HUES6 (cell line): ENCODE data around the gene ZNF2.
"Not testable (repeated sequence)": the region's sequence is repeated elsewhere in the genome, so short reads cannot be mapped to it uniquely, and the experiment has no call there.

Source experiments
- H3K27ac ChIP-seq: 2 replicates; pipeline ENCODE4 v1.7.0; 2013; ENCODE audit warnings: low read depth, mild to moderate bottlenecking, low read length, inconsistent platforms
- H3K27me3 ChIP-seq: 2 replicates; pipeline ENCODE4 v1.6.1; 2013; ENCODE audit warnings: low read length; ENCODE audit not compliant: control insufficient read depth, insufficient read depth
- H3K36me3 ChIP-seq: 2 replicates; pipeline ENCODE4 v1.6.1; 2013; ENCODE audit warnings: low read length; ENCODE audit not compliant: control insufficient read depth, insufficient read depth
- H3K4me1 ChIP-seq: 2 replicates; pipeline ENCODE4 v1.6.1; 2013; ENCODE audit warnings: low read length; ENCODE audit not compliant: control insufficient read depth, insufficient read depth
- H3K4me3 ChIP-seq: 2 replicates; pipeline ENCODE4 v1.5.1; 2013; ENCODE audit warnings: low read depth, low read length
- H3K9ac ChIP-seq: one replicate; pipeline ENCODE4 v1.6.1; 2013; ENCODE audit warnings: mild to moderate bottlenecking, low read length
- H3K9me3 ChIP-seq: 2 replicates; pipeline ENCODE4 v1.6.1; 2013; ENCODE audit warnings: low read depth, low read length; ENCODE audit not compliant: control insufficient read depth, insufficient read depth

Gene ZNF2

DNA sequence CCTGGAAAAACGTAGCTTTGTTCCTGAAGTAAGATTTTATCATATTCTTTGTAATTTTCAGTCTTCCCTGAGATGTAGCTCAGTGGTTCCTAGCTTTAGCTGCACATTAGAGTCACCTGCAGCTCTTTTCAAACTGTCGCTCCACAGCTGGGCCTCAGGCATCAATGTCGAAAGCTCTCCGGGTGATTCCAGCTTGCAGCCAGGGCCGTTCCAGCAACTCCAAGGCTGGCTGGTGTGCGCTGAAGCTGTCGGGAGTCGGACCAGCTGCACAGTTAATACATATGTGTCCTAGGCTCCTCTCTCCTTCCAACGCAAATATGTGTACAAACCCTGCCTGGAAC lies 609 bp upstream of the ZNF2 start:
- Histone ChIP-seq H3K9ac (peak overlapping the region; percentile 93), H3K27me3 (no peaks in the 10 kb centered on the region), H3K36me3 (no peaks in the 10 kb centered on the region; the same call in 1 of the 2 replicates), H3K9me3 (no peaks in the 10 kb centered on the region), H3K4me1 (peaks cover 6% of the 10 kb centered on the region), H3K27ac (peak overlapping the region; percentile 90), H3K4me3 (peak overlapping the region; percentile 91)

GRCh38 chr2:95166065-95166763 lies 605 bp downstream of the ZNF2 start:
- no peak overlapping the region for H3K27ac ChIP-seq
- H3K9ac ChIP-seq, result peak overlapping the region; percentile 72

DNA sequence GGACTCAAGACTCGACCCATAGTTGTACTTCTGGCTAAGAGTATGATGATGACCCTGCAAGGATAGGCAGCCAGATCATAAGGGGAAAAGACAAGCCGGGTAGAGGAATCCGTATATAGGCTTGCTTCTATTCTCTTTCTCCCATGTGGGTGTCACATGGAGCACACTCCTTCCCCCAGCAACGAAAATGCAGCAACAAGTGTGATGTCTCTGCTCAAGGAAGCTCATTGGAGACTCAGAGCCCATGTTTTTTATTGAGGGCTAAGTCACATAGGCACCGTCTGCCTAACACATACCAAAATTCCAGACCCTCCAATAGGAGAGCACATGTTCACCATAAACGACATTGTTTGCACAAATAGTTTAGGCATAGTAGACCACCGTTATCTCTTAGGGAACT lies 6.3 kb downstream of the ZNF2 start:
- H3K9ac ChIP-seq, result no peak overlapping the region
- H3K36me3 ChIP-seq, result no peaks in the 10 kb centered on the region
- H3K4me1 ChIP-seq, result no peaks in the 10 kb centered on the region
- H3K27ac ChIP-seq, result no peak overlapping the region
- H3K4me3 ChIP-seq, result no peak overlapping the region
- H3K27me3 ChIP-seq, result no peaks in the 10 kb centered on the region
- no peaks in the 10 kb centered on the region for H3K9me3 ChIP-seq

More at GRCh38 chr2:95166065-95166763, 605 bp downstream of the ZNF2 start:
- Histone ChIP-seq H3K4me1 (peaks cover 6% of the 10 kb centered on the region), H3K9me3 (no peaks in the 10 kb centered on the region), H3K4me3 (peak overlapping the region; percentile 91), H3K27me3 (no peaks in the 10 kb centered on the region), H3K36me3 (no peaks in the 10 kb centered on the region; the same call in 1 of the 2 replicates)

GRCh38 chr2:95174031-95174542 lies 8.5 kb downstream of the ZNF2 start:
- no peaks in the 10 kb centered on the region for H3K27me3 ChIP-seq
- H3K4me3 ChIP-seq, result no peak overlapping the region
- no peak overlapping the region for H3K27ac ChIP-seq
- no peaks in the 10 kb centered on the region for H3K4me1 ChIP-seq
- no peaks in the 10 kb centered on the region for H3K36me3 ChIP-seq
- no peak overlapping the region for H3K9ac ChIP-seq
- no peaks in the 10 kb centered on the region for H3K9me3 ChIP-seq

GRCh38 chr2:95179451-95179850 lies 13.8 kb downstream of the ZNF2 start:
- no peak overlapping the region for H3K4me3 ChIP-seq
- H3K9ac ChIP-seq, result no peak overlapping the region
- no peak overlapping the region for H3K27ac ChIP-seq
- no peaks in the 10 kb centered on the region for H3K27me3 ChIP-seq
- no peaks in the 10 kb centered on the region for H3K9me3 ChIP-seq
- H3K4me1 ChIP-seq, result no peaks in the 10 kb centered on the region
- peaks cover 33% of the 10 kb centered on the region for H3K36me3 ChIP-seq

DNA sequence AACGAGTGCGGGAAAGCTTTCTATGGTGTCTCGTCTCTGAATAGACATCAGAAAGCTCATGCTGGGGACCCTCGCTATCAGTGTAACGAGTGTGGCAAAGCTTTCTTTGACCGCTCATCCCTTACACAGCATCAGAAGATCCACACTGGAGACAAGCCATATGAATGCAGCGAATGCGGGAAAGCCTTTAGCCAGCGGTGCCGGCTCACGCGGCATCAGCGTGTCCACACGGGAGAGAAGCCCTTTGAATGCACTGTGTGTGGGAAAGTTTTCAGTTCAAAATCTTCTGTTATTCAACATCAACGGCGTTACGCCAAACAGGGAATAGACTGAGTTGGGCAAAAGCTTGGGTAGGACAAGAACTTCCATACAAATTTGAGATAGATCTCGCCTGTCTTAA lies 16.2 kb downstream of the ZNF2 start:
- H3K9ac ChIP-seq, result no peak overlapping the region
- H3K4me1 ChIP-seq, result no peaks in the 10 kb centered on the region
- H3K27me3 ChIP-seq, result no peaks in the 10 kb centered on the region
- no peak overlapping the region for H3K4me3 ChIP-seq
- H3K27ac ChIP-seq, result no peak overlapping the region
- no peaks in the 10 kb centered on the region for H3K9me3 ChIP-seq
- peaks cover 33% of the 10 kb centered on the region for H3K36me3 ChIP-seq

GRCh38 chr2:95185197-95185596 lies 19.6 kb downstream of the ZNF2 start:
- no peak overlapping the region for H3K4me3 ChIP-seq
- H3K4me1 ChIP-seq, result no peaks in the 10 kb centered on the region
- no peak overlapping the region for H3K9ac ChIP-seq
- peaks cover 2% of the 10 kb centered on the region; the same call in 1 of the 2 replicates for H3K27me3 ChIP-seq
- H3K9me3 ChIP-seq, result no peaks in the 10 kb centered on the region
- peaks cover 25% of the 10 kb centered on the region for H3K36me3 ChIP-seq
- H3K27ac ChIP-seq, result no peak overlapping the region

DNA sequence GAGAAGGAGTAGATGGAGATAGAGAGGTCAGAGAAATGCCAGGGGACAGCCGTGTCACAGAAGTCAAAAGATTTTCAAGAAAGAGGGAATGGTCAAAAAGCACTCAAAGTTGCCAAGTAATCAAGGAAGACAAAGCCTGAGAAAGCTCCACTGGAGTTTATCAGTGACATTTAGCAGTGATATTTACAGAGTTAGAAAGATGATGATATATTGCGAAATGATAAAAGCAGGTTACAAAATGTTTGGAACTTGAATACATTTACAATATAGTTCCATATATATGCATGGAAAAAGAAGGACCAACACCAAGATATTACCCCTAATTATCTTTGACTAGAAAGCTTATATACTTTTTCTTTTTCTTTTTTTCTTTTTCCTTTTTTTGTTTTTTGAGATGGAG lies 20.4 kb downstream of the ZNF2 start:
- H3K4me1 ChIP-seq, result no peaks in the 10 kb centered on the region
- H3K9ac ChIP-seq, result no peak overlapping the region
- peaks cover 18% of the 10 kb centered on the region for H3K36me3 ChIP-seq
- H3K9me3 ChIP-seq, result no peaks in the 10 kb centered on the region
- no peak overlapping the region for H3K27ac ChIP-seq
- no peak overlapping the region for H3K4me3 ChIP-seq
- H3K27me3 ChIP-seq, result peaks cover 5% of the 10 kb centered on the region; the same call in 1 of the 2 replicates

- not testable (repeated sequence) for H3K27me3 ChIP-seq
Measured at GRCh38 chr2:95192956-95193355, 27.3 kb downstream of the ZNF2 start.

GRCh38 chr2:95203911-95204310 lies 38.3 kb downstream of the ZNF2 start:
- Histone ChIP-seq H3K4me3 (no peak overlapping the region), H3K27me3 (peaks cover 18% of the 10 kb centered on the region), H3K9me3 (peaks cover 3% of the 10 kb centered on the region; the same call in 1 of the 2 replicates), H3K36me3 (peaks cover 5% of the 10 kb centered on the region; the same call in 1 of the 2 replicates), H3K9ac (no peak overlapping the region), H3K27ac (no peak overlapping the region), H3K4me1 (peaks cover 7% of the 10 kb centered on the region)

More at GRCh38 chr2:95192956-95193355, 27.3 kb downstream of the ZNF2 start:
- not testable (repeated sequence) for H3K9ac ChIP-seq, H3K36me3 ChIP-seq, H3K4me1 ChIP-seq, H3K27ac ChIP-seq, H3K9me3 ChIP-seq, H3K4me3 ChIP-seq

DNA sequence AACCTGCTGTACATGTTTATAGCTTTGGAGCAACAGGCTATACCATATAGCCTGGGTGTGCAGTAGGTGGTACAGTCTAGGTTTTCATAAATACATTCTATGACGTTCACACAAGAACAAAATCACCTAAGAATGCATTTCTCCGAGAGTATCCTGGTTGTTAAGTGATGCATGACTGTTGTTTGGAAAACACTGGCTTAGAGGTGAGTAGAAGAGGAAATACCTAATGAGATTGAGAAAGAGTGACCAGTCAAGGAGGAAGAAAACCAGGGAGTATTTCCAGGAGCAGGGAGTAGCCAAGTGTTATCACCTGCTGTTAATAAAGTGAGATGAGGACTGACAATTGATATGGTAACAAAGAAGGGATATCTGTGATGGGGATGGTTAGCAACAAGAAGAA lies 38.8 kb downstream of the ZNF2 start:
- Histone ChIP-seq H3K4me3 (no peak overlapping the region), H3K9me3 (peaks cover 7% of the 10 kb centered on the region; the same call in 1 of the 2 replicates), H3K9ac (no peak overlapping the region), H3K27ac (no peak overlapping the region), H3K27me3 (peaks cover 14% of the 10 kb centered on the region), H3K4me1 (peaks cover 7% of the 10 kb centered on the region), H3K36me3 (peaks cover 10% of the 10 kb centered on the region)
